Measurements from ENCODE around the gene VANGL2. TPM values are rescaled to one million over a fixed set of nuclear protein-coding genes. Genes with fewer than 3 reads are reported as not detected.

VANGL2 gene
- total and polyA plus RNA-seq, 2 experiments from 2014 or later: 17.7 to 51.3 TPM

GRCh38 chr1:160370561-160371345, 29.6 kb upstream of the VANGL2 start:
- H3K9me2 ChIP-seq (ENCODE audit: insufficient read depth): no peaks in the 10 kb centered on the region
- H3K27ac ChIP-seq (ENCODE audit: low read depth): no peak overlapping the region
- no peak overlapping the region for H3K4me3 ChIP-seq
- no peaks in the 10 kb centered on the region; the same call in 2 of the 3 replicates for H3K36me3 Mint-ChIP-seq (ENCODE audit: low read depth)
- H3K4me1 ChIP-seq (ENCODE audit: insufficient read depth): peaks cover 27% of the 10 kb centered on the region
- no peak for TF ChIP-seq ZNF114 (CRISPR knock-in tag; IDR thresholded peaks at IDR 0.05)
- TF ChIP-seq ZNF462 (CRISPR knock-in tag; IDR thresholded peaks at IDR 0.05): no peak
- TF ChIP-seq NANOG (IDR thresholded peaks at IDR 0.05; ENCODE audit: borderline replicate concordance): no peak
- TF ChIP-seq REST (IDR thresholded peaks at IDR 0.05; ENCODE audit: unreplicated experiment): no peak
- no peak for TF ChIP-seq ZNF331 (CRISPR knock-in tag; IDR thresholded peaks at IDR 0.05; ENCODE audit: low read depth)
- TF ChIP-seq POLR2AphosphoS5 (IDR thresholded peaks at IDR 0.05; ENCODE audit: low read depth): no peak
- no peak for TF ChIP-seq CREB1 (CRISPR knock-in tag; IDR thresholded peaks at IDR 0.05; ENCODE audit: low read depth)
- TF ChIP-seq ETS1 (IDR thresholded peaks at IDR 0.05): no peak
- TF ChIP-seq CTCF (conservative IDR thresholded peaks at IDR 0.05; ENCODE audit: low read depth in 2 of 2): no peak
- TF ChIP-seq EZH2phosphoT487 (IDR thresholded peaks at IDR 0.05; ENCODE audit: unreplicated experiment): no peak
- no peak for TF ChIP-seq STAT1 (IDR thresholded peaks at IDR 0.05; ENCODE audit: unreplicated experiment)
- TF ChIP-seq JUNB (IDR thresholded peaks at IDR 0.05; ENCODE audit: unreplicated experiment): no peak
- no peak for TF ChIP-seq EZH2 (IDR thresholded peaks at IDR 0.05; ENCODE audit: low read depth, unreplicated experiment)
- peak; percentile 10 for DNase-seq (ENCODE audit: low spot score)
- H3K4me2 ChIP-seq: no peak overlapping the region; the same call in 1 of the 2 replicates
- H3K27me3 ChIP-seq (ENCODE audit: insufficient read depth): no peaks in the 10 kb centered on the region
- H3K79me2 ChIP-seq (replicated peaks; ENCODE audit: insufficient read depth): no peaks in the 10 kb centered on the region
- H2AFZ ChIP-seq: peak overlapping the region; percentile 69
- H3K9me3 Mint-ChIP-seq: no peaks in the 10 kb centered on the region
- H3K27me3 Mint-ChIP-seq (ENCODE audit: insufficient read depth, low read depth, poor library complexity): peaks cover 6% of the 10 kb centered on the region
- 0 out of 2 replicates have a peak, but pooled peaks cover 6% of the 10 kb centered on the region for H3F3A ChIP-seq (replicated peaks; ENCODE audit: low read depth)
- ATAC-seq: no peak
- no peak overlapping the region for H3K4me3 Mint-ChIP-seq
- peaks cover 48% of the 10 kb centered on the region for H3K4me1 Mint-ChIP-seq
- no peak overlapping the region for H3K27ac Mint-ChIP-seq
- no peaks in the 10 kb centered on the region; the same call in 1 of the 2 replicates for H4K20me1 ChIP-seq (replicated peaks; ENCODE audit: insufficient read depth)
- no peaks in the 10 kb centered on the region for H3K36me3 ChIP-seq (ENCODE audit: insufficient read depth)

Measured in GM23338 (cell line).